Panc1 (cell line): ENCODE data around the gene NCAPD3. TPM values are rescaled to one million over a fixed set of nuclear protein-coding genes. Genes with fewer than 3 reads are reported as not detected.

ENCODE experiments used
- ATAC-seq: fragments of 200-7000 bp; cut with Tn5 transposase; 2 replicates; pipeline ENCODE4 v1.9.1; 2020; ENCODE audit warnings: mild to moderate bottlenecking, moderate library complexity
- BruUV-seq: library from RNA; stranded (reverse); fragments of 400-500 nt; replicated peaks from 2 replicates; lab custom pipeline; 2021; lab: Mats Ljungman, UMichigan
- CTCF ChIA-PET: fragments of 300-600 bp; sonication (Branson Sonifier 250); formaldehyde crosslinking; loops from one replicate; lab custom pipeline; 2022; ENCODE audit warnings: antibody characterized with exemption; lab: Charles Lee
- POLR2A ChIA-PET: fragments of 300-600 bp; sonication (Branson Sonifier 250); formaldehyde crosslinking; loops from one replicate; lab custom pipeline; 2022; ENCODE audit warnings: antibody characterized with exemption; lab: Charles Lee
- DNase-seq: peaks from one replicate; pipeline ENCODE4 v3.0.0-alpha.2; 2010; ENCODE audit warnings: low read depth, low spot score
- H3K27ac ChIP-seq: 2 replicates; pipeline ENCODE4 v1.5.1; 2011; ENCODE audit warnings: mild to moderate bottlenecking, low read length, inconsistent platforms
- H3K27me3 ChIP-seq: fragments of 200-500 bp; sonication (Bioruptor generic); 2 replicates; pipeline ENCODE4 v1.6.0; 2014; ENCODE audit warnings: low read length, inconsistent platforms; ENCODE audit not compliant: control insufficient read depth, insufficient read depth
- H3K36me3 ChIP-seq: fragments of 200-500 bp; sonication (Bioruptor generic); 2 replicates; pipeline ENCODE4 v1.5.1; 2014; ENCODE audit warnings: inconsistent platforms, mild to moderate bottlenecking, low read length, moderate library complexity; ENCODE audit not compliant: control insufficient read depth, insufficient read depth
- H3K4me1 ChIP-seq: 2 replicates; pipeline ENCODE4 v1.5.1; 2011; ENCODE audit warnings: inconsistent platforms, mild to moderate bottlenecking, low read length, moderate library complexity; ENCODE audit not compliant: control insufficient read depth, insufficient read depth
- H3K4me3 ChIP-seq, 2 experiments: 2 replicates each; pipeline ENCODE4 v1.5.1; 2011 to 2012; ENCODE audit warnings: low read depth in 2 of 2, low read length in 2 of 2, mild to moderate bottlenecking in 2 of 2, inconsistent platforms in 1 of 2, moderate library complexity in 1 of 2
- H3K9me3 ChIP-seq: fragments of 200-500 bp; sonication (Bioruptor generic); 2 replicates; pipeline ENCODE4 v1.5.1; 2014; ENCODE audit warnings: low read depth, mild to moderate bottlenecking, inconsistent platforms, low read length, moderate library complexity; ENCODE audit not compliant: control insufficient read depth, insufficient read depth
- POLR2AphosphoS5 ChIP-seq: IDR thresholded peaks from 2 replicates; pipeline ENCODE4 v1.6.1; 2012; ENCODE audit warnings: mild to moderate bottlenecking, low read depth, low read length, moderate library complexity
- SIN3A ChIP-seq: IDR thresholded peaks from 2 replicates; pipeline ENCODE4 v1.6.1; 2012; ENCODE audit warnings: low read depth, mild to moderate bottlenecking, low read length, moderate library complexity, borderline replicate concordance; ENCODE audit not compliant: insufficient read depth
- TCF7L2 ChIP-seq: IDR thresholded peaks from 2 replicates; pipeline ENCODE4 v1.6.1; 2011; ENCODE audit warnings: mild to moderate bottlenecking, low read depth, low read length, inconsistent platforms
- in situ Hi-C: cut with HindIII; loops from 2 replicates; pipeline ENCODE4 v1.10.0; 2016; ENCODE audit warnings: low sequenced_read_pairs, low pct_unique_long_range_greater_than_20kb
- intact Hi-C: fragments of 100-400 bp; cut with micrococcal nuclease; formaldehyde crosslinking; loops from one replicate; pipeline ENCODE4 v1.10.0; 2022; ENCODE audit not compliant: unreplicated experiment
- total RNA-seq: library from RNA; stranded (reverse); gene quantifications from one replicate; pipeline ENCODE4 v1.2.1, GENCODE V29; 2021; ENCODE audit not compliant: unreplicated experiment
- TF ChIP-seq, protein P1 (sequence below): fragments of 450-650 bp; IDR thresholded peaks from 2 replicates; pipeline ENCODE4 v1.5.1; 2017; ENCODE audit warnings: mild to moderate bottlenecking
- TF ChIP-seq, protein P2 (sequence below), 2 experiments: IDR thresholded peaks; 2 replicates each; pipeline ENCODE4 v1.6.1; 2011 to 2012; ENCODE audit warnings: low read depth in 2 of 2, control low read depth in 1 of 2, low read length in 1 of 2, mild to moderate bottlenecking in 1 of 2, moderate library complexity in 1 of 2; ENCODE audit not compliant: insufficient read depth in 1 of 2

NCAPD3 gene
- total RNA-seq, 1 experiment from 2014 or later = 75.9 TPM

DNA sequence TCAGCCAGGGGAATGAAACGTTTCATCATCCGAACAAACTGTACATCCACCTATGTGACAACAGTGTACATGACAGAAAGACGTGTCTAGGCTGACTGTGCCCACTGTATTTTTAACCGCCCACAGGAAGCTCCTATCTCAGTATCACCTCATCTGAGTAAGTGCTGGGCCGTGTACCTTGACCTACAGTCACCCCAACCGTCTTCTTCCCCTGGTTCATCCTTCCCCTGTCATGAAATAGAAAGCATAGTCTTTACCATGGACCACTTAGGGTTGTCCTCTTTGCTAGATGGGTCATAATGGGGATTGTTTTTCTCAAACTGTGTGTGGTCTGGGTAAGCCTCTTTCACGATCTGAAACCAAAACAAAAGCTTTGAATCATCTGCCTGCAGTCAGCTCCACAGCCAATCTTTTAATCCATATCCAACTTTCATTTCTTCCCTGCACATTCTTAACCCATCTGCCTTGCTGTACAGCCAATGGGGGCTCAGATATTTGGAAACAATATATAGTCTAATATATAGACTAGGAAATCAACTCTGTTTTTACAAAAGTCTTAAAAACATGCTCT is 25.2 kb upstream of the NCAPD3 start:
- H3K27ac ChIP-seq = no peak overlapping the region
- in situ Hi-C loops = no loop called here
- no peaks in the 10 kb centered on the region; the same call in 1 of the 2 replicates for H3K36me3 ChIP-seq
- POLR2A ChIA-PET = no interaction called here
- intact Hi-C loops = no loop called here
- TF ChIP-seq SIN3A (no peak), TCF7L2 (no peak)
- TF ChIP-seq, protein P1, sequence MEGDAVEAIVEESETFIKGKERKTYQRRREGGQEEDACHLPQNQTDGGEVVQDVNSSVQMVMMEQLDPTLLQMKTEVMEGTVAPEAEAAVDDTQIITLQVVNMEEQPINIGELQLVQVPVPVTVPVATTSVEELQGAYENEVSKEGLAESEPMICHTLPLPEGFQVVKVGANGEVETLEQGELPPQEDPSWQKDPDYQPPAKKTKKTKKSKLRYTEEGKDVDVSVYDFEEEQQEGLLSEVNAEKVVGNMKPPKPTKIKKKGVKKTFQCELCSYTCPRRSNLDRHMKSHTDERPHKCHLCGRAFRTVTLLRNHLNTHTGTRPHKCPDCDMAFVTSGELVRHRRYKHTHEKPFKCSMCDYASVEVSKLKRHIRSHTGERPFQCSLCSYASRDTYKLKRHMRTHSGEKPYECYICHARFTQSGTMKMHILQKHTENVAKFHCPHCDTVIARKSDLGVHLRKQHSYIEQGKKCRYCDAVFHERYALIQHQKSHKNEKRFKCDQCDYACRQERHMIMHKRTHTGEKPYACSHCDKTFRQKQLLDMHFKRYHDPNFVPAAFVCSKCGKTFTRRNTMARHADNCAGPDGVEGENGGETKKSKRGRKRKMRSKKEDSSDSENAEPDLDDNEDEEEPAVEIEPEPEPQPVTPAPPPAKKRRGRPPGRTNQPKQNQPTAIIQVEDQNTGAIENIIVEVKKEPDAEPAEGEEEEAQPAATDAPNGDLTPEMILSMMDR = no peak
- TF ChIP-seq, protein P2, sequence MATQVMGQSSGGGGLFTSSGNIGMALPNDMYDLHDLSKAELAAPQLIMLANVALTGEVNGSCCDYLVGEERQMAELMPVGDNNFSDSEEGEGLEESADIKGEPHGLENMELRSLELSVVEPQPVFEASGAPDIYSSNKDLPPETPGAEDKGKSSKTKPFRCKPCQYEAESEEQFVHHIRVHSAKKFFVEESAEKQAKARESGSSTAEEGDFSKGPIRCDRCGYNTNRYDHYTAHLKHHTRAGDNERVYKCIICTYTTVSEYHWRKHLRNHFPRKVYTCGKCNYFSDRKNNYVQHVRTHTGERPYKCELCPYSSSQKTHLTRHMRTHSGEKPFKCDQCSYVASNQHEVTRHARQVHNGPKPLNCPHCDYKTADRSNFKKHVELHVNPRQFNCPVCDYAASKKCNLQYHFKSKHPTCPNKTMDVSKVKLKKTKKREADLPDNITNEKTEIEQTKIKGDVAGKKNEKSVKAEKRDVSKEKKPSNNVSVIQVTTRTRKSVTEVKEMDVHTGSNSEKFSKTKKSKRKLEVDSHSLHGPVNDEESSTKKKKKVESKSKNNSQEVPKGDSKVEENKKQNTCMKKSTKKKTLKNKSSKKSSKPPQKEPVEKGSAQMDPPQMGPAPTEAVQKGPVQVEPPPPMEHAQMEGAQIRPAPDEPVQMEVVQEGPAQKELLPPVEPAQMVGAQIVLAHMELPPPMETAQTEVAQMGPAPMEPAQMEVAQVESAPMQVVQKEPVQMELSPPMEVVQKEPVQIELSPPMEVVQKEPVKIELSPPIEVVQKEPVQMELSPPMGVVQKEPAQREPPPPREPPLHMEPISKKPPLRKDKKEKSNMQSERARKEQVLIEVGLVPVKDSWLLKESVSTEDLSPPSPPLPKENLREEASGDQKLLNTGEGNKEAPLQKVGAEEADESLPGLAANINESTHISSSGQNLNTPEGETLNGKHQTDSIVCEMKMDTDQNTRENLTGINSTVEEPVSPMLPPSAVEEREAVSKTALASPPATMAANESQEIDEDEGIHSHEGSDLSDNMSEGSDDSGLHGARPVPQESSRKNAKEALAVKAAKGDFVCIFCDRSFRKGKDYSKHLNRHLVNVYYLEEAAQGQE (IDR thresholded peaks at IDR 0.05; ENCODE audit: insufficient read depth in 1 of 2, low read depth in 2 of 2, low read length in 1 of 2) = no peak
- no peaks in the 10 kb centered on the region for H3K9me3 ChIP-seq
- CTCF ChIA-PET = no interaction called here
- no peak for ATAC-seq
- no peak overlapping the region for H3K4me3 ChIP-seq
- no peak for DNase-seq
- no TSS peak for BruUV-seq
- H3K27me3 ChIP-seq = no peaks in the 10 kb centered on the region
- H3K4me1 ChIP-seq = peaks cover 9% of the 10 kb centered on the region

DNA sequence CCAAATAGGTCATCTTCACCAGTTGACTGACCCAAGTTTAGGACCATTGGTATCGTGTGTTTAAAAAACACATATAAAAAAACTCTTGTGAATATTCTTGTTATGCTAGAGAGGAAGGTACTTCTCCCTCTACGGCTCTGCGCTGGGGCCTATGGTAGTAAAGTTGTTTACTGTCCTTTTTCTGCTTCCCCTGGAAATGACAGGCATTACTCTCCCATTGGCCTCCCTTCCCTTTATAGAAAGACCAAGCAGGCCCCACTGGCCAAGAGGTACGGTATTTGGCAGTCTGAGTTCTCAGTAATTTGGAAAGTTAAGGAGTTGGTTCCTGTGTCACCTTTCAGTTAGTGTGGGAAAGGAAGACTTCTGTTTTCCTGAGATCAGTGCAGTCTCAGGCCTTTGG is 22.9 kb upstream of the NCAPD3 start:
- TF ChIP-seq SIN3A (no peak), POLR2AphosphoS5 (no peak), TCF7L2 (no peak)
- TF ChIP-seq, protein P2 (IDR thresholded peaks at IDR 0.05; ENCODE audit: insufficient read depth in 1 of 2, low read depth in 2 of 2, low read length in 1 of 2) = no peak
- TF ChIP-seq, protein P1 = no peak
- no peak overlapping the region for H3K4me3 ChIP-seq
- ATAC-seq (no peak), DNase-seq (no peak)
- no peaks in the 10 kb centered on the region; the same call in 1 of the 2 replicates for H3K36me3 ChIP-seq
- intact Hi-C loops = no loop called here
- ChIA-PET CTCF (no interaction called here), POLR2A (no interaction called here)
- no peak overlapping the region for H3K27ac ChIP-seq
- H3K4me1 ChIP-seq = no peaks in the 10 kb centered on the region; the same call in 1 of the 2 replicates
- H3K9me3 ChIP-seq = no peaks in the 10 kb centered on the region
- H3K27me3 ChIP-seq = no peaks in the 10 kb centered on the region
- in situ Hi-C loops = no loop called here
- BruUV-seq = no TSS peak
